GM23248 (cell line): ENCODE measurements around the gene BHLHE23. TPM values are rescaled to one million over a fixed set of nuclear protein-coding genes. Genes with fewer than 3 reads are reported as not detected.

Experiments
- DNase-seq: peaks from one replicate; pipeline ENCODE4 v3.0.0-alpha.2; 2015
- H2AFZ ChIP-seq: fragments of 200-600 bp; sonication (generic); 2 replicates; pipeline ENCODE4 v1.6.1; 2016; ENCODE audit warnings: antibody characterized with exemption
- H3F3A ChIP-seq: fragments of 200-600 bp; sonication (generic); 2 replicates; pipeline ENCODE4 v1.6.1; 2016; ENCODE audit warnings: mild to moderate bottlenecking, antibody characterized with exemption, mixed run types; ENCODE audit not compliant: insufficient read depth
- H3K27ac ChIP-seq: fragments of 200-600 bp; sonication (generic); 2 replicates; pipeline ENCODE4 v1.5.1; 2016; ENCODE audit warnings: mild to moderate bottlenecking
- H3K27me3 ChIP-seq: fragments of 200-600 bp; sonication (generic); replicated peaks from 2 replicates; pipeline ENCODE4 v1.6.1; 2016; ENCODE audit warnings: mild to moderate bottlenecking; ENCODE audit not compliant: insufficient read depth
- H3K36me3 ChIP-seq: fragments of 200-600 bp; sonication (generic); 2 replicates; pipeline ENCODE4 v1.6.1; 2016; ENCODE audit warnings: low read depth, mild to moderate bottlenecking
- H3K4me1 ChIP-seq: fragments of 200-600 bp; sonication (generic); 2 replicates; pipeline ENCODE4 v1.6.1; 2016; ENCODE audit warnings: mild to moderate bottlenecking; ENCODE audit not compliant: insufficient read depth
- H3K4me2 ChIP-seq: fragments of 200-600 bp; sonication (generic); one replicate; pipeline ENCODE4 v1.6.1; 2016; ENCODE audit warnings: mild to moderate bottlenecking; ENCODE audit not compliant: unreplicated experiment
- H3K4me3 ChIP-seq: fragments of 200-600 bp; sonication (generic); 2 replicates; pipeline ENCODE4 v1.5.1; 2016; ENCODE audit warnings: mild to moderate bottlenecking
- H3K79me2 ChIP-seq: fragments of 200-600 bp; sonication (generic); 2 replicates; pipeline ENCODE4 v1.6.1; 2016; ENCODE audit warnings: mild to moderate bottlenecking; ENCODE audit not compliant: insufficient read depth
- H3K9ac ChIP-seq: fragments of 200-600 bp; sonication (generic); 2 replicates; pipeline ENCODE4 v1.6.1; 2016; ENCODE audit warnings: mild to moderate bottlenecking
- H3K9me2 ChIP-seq: fragments of 200-600 bp; sonication (generic); 2 replicates; pipeline ENCODE4 v1.6.1; 2016; ENCODE audit warnings: mixed run types, mild to moderate bottlenecking, moderate library complexity; ENCODE audit not compliant: insufficient read depth
- H3K9me3 ChIP-seq: fragments of 200-600 bp; sonication (generic); one replicate; pipeline ENCODE4 v1.6.1; 2017; ENCODE audit warnings: low read depth
- H4K20me1 ChIP-seq: fragments of 200-600 bp; sonication (generic); 2 replicates; pipeline ENCODE4 v1.6.0; 2016; ENCODE audit not compliant: insufficient read depth
- EZH2 ChIP-seq: fragments of 200-600 bp; sonication (generic); IDR thresholded peaks from 2 replicates; pipeline ENCODE4 v1.6.1; 2018; ENCODE audit warnings: antibody characterized with exemption, mild to moderate bottlenecking; ENCODE audit not compliant: insufficient read depth, poor library complexity, severe bottlenecking
- EZH2phosphoT487 ChIP-seq: fragments of 200-600 bp; sonication (generic); IDR thresholded peaks from 2 replicates; pipeline ENCODE4 v1.6.1; 2018; ENCODE audit warnings: antibody characterized with exemption, moderate library complexity, mild to moderate bottlenecking, low read depth; ENCODE audit not compliant: insufficient read depth
- WGBS, 2 experiments: methylation state at CpG; one replicate each; pipeline ENCODE4 v1.1.6; 2015 to 2017; ENCODE audit warnings: low lambda C conversion rate in 2 of 2, low coverage in 1 of 2; ENCODE audit errors: missing lambda C conversion rate in 2 of 2; 5-methylcytosine and 5-hydroxymethylcytosine counted together
- in situ Hi-C: fragments of 300-500 bp; cut with MboI; formaldehyde crosslinking; loops from 2 replicates; pipeline ENCODE4 v1.15.0; 2020
- polyA plus RNA-seq: library from polyadenylated mRNA; unstranded; fragments of >200 nt; fragmentation: Nextera tagmentation; extraction: Ambion mirVana; gene quantifications from 2 replicates; pipeline ENCODE4 v1.2.1, GENCODE V29; 2016
- total RNA-seq: library from RNA; depleted of rRNA; stranded (reverse); fragments of >200 nt; shearing (Covaris generic); gene quantifications from 2 replicates; pipeline ENCODE4 v1.2.3, GENCODE V29; 2014

Gene BHLHE23
- total and polyA plus RNA-seq, 2 experiments from 2014 or later: not detected

- no peak overlapping the region for H3K27ac ChIP-seq
- in situ Hi-C loops: no loop called here
- H4K20me1 ChIP-seq: no peaks in the 10 kb centered on the region
- H3K9ac ChIP-seq: no peak overlapping the region
- H3K9me2 ChIP-seq: no peaks in the 10 kb centered on the region
- H3K4me3 ChIP-seq: no peak overlapping the region
- H3K36me3 ChIP-seq: no peaks in the 10 kb centered on the region
- no peak for TF ChIP-seq EZH2
- DNase-seq: no peak
- no peak overlapping the region for H3K4me2 ChIP-seq
- H3K27me3 ChIP-seq: peaks cover 56% of the 10 kb centered on the region
- 74 to 75% methylated on average over 10 of the region's 10 CpGs for WGBS, 2 experiments
- no peaks in the 10 kb centered on the region for H3F3A ChIP-seq
- H3K9me3 ChIP-seq: no peaks in the 10 kb centered on the region
- no peak overlapping the region for H2AFZ ChIP-seq
- H3K79me2 ChIP-seq: no peaks in the 10 kb centered on the region
- peaks cover 5% of the 10 kb centered on the region for H3K4me1 ChIP-seq
Measured at GRCh38 chr20:63020681-63021080, 13.9 kb upstream of the BHLHE23 start.

GRCh38 chr20:63017826-63018411 lies 11.2 kb upstream of the BHLHE23 start:
- Histone ChIP-seq H3K4me3 (no peak overlapping the region), H3K4me1 (no peaks in the 10 kb centered on the region), H3K27me3 (peaks cover 56% of the 10 kb centered on the region), H3K9me2 (no peaks in the 10 kb centered on the region), H3K79me2 (no peaks in the 10 kb centered on the region), H3K9ac (no peak overlapping the region), H3K9me3 (no peaks in the 10 kb centered on the region), H3K36me3 (no peaks in the 10 kb centered on the region), H3K4me2 (no peak overlapping the region), H3K27ac (no peak overlapping the region), H4K20me1 (no peaks in the 10 kb centered on the region), H2AFZ (no peak overlapping the region), H3F3A (no peaks in the 10 kb centered on the region)
- TF ChIP-seq EZH2phosphoT487: no peak
- no peak for TF ChIP-seq EZH2
- 79 to 85% methylated on average over 25 of the region's 25 CpGs for WGBS, 2 experiments
- in situ Hi-C loops: no loop called here
- no peak for DNase-seq

- Histone ChIP-seq H3K27me3 (peaks cover 57% of the 10 kb centered on the region), H3K27ac (no peak overlapping the region), H2AFZ (no peak overlapping the region), H4K20me1 (no peaks in the 10 kb centered on the region), H3F3A (no peaks in the 10 kb centered on the region), H3K4me1 (no peaks in the 10 kb centered on the region), H3K79me2 (no peaks in the 10 kb centered on the region), H3K4me2 (no peak overlapping the region), H3K9me2 (no peaks in the 10 kb centered on the region), H3K9me3 (no peaks in the 10 kb centered on the region), H3K9ac (no peak overlapping the region), H3K36me3 (no peaks in the 10 kb centered on the region), H3K4me3 (no peak overlapping the region)
- whole genome bisulfite sequencing, 2 experiments: 54 to 61% methylated on average over 21 to 22 of the region's 22 CpGs
- in situ Hi-C loops: no loop called here
- no peak for DNase-seq
- TF ChIP-seq EZH2 (no peak), EZH2phosphoT487 (no peak)
Measured at GRCh38 chr20:63017076-63017825, 10.5 kb upstream of the BHLHE23 start.

- H3K9me3 ChIP-seq: no peaks in the 10 kb centered on the region
- no peak for DNase-seq
- no peaks in the 10 kb centered on the region for H3K36me3 ChIP-seq
- no peak overlapping the region for H3K4me2 ChIP-seq
- H3K4me3 ChIP-seq: no peak overlapping the region
- TF ChIP-seq EZH2phosphoT487: no peak
- no peak for TF ChIP-seq EZH2
- no peaks in the 10 kb centered on the region for H3K79me2 ChIP-seq
- H2AFZ ChIP-seq: no peak overlapping the region
- H4K20me1 ChIP-seq: no peaks in the 10 kb centered on the region
- H3K9me2 ChIP-seq: no peaks in the 10 kb centered on the region
- H3K9ac ChIP-seq: no peak overlapping the region
- peaks cover 57% of the 10 kb centered on the region for H3K27me3 ChIP-seq
- WGBS, 2 experiments: 40 to 45% methylated on average over 14 of the region's 14 CpGs
- H3K4me1 ChIP-seq: no peaks in the 10 kb centered on the region
- no peaks in the 10 kb centered on the region for H3F3A ChIP-seq
- in situ Hi-C loops: no loop called here
- no peak overlapping the region for H3K27ac ChIP-seq
Measured at GRCh38 chr20:63016514-63017075, 9.8 kb upstream of the BHLHE23 start.
